ENCODE results near the gene TLR6. TPM values are rescaled to one million over a fixed set of nuclear protein-coding genes. Genes with fewer than 3 reads are reported as not detected.

The TLR6 gene
- total and polyA plus RNA-seq, 4 donors: 0.26 to 2.1 (median 1.3) TPM

DNA sequence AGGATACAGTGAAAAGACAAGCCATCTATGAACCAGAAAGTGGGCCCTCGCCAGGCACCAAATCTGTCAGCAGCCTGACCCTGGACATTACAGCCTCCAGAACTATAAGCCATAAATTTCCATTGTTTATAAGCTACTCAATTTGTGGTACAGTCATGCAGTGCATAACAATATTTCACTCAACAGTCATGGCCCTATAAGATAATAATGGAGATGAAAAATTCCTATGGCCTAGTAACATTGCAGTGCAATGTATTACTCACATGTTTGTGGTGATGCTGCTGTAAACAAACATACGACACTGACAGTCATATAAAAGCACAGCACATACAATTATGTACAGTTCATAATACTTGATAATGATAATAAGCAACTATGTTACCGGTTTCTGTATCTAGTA, 34.9 kb downstream of the TLR6 start:
- WGBS: 98% methylated on average over 3 of the region's 3 CpGs
- Histone ChIP-seq H3K27me3 (ENCODE audit: control insufficient read depth in 4 of 4, insufficient read depth in 4 of 4, low read length in 3 of 4) (no peaks in the 10 kb centered on the region), H3K27ac (ENCODE audit: low read depth in 1 of 2, low read length in 2 of 2) (no peak overlapping the region), H3K9me3 (ENCODE audit: control insufficient read depth in 4 of 4, low read length in 3 of 4) (no peaks in the 10 kb centered on the region), H3K9ac (ENCODE audit: low read depth in 1 of 2, low read length in 2 of 2) (no peak overlapping the region), H3K36me3 (ENCODE audit: control insufficient read depth in 4 of 4, insufficient read depth in 3 of 4, low read depth in 1 of 4, low read length in 3 of 4) (no peaks in the 10 kb centered on the region), H3K4me1 (ENCODE audit: control insufficient read depth in 4 of 4, insufficient read depth in 4 of 4, low read length in 3 of 4) (no peaks in the 10 kb centered on the region), H3K4me3 (ENCODE audit: low read depth in 1 of 3, low read length in 3 of 3) (no peak overlapping the region)
- TF ChIP-seq RXRA (IDR thresholded peaks at IDR 0.05) (no peak), ATF3 (IDR thresholded peaks at IDR 0.05) (no peak), EGR1 (IDR thresholded peaks at IDR 0.05; ENCODE audit: low read depth in 2 of 2) (no peak)
- DNase-seq (ENCODE audit: low spot score): no peak

GRCh38 chr4:38820329-38821061, 36.1 kb downstream of the TLR6 start:
- Histone ChIP-seq H3K4me3 (ENCODE audit: low read depth in 1 of 3, low read length in 3 of 3) (no peak overlapping the region), H3K27ac (ENCODE audit: low read depth in 1 of 2, low read length in 2 of 2) (no peak overlapping the region), H3K36me3 (ENCODE audit: control insufficient read depth in 4 of 4, insufficient read depth in 3 of 4, low read depth in 1 of 4, low read length in 3 of 4) (no peaks in the 10 kb centered on the region), H3K27me3 (ENCODE audit: control insufficient read depth in 4 of 4, insufficient read depth in 4 of 4, low read length in 3 of 4) (no peaks in the 10 kb centered on the region), H3K9ac (ENCODE audit: low read depth in 1 of 2, low read length in 2 of 2) (no peak overlapping the region), H3K9me3 (ENCODE audit: control insufficient read depth in 4 of 4, low read length in 3 of 4) (no peaks in the 10 kb centered on the region), H3K4me1 (ENCODE audit: control insufficient read depth in 4 of 4, insufficient read depth in 4 of 4, low read length in 3 of 4) (no peaks in the 10 kb centered on the region)
- TF ChIP-seq, protein P1, sequence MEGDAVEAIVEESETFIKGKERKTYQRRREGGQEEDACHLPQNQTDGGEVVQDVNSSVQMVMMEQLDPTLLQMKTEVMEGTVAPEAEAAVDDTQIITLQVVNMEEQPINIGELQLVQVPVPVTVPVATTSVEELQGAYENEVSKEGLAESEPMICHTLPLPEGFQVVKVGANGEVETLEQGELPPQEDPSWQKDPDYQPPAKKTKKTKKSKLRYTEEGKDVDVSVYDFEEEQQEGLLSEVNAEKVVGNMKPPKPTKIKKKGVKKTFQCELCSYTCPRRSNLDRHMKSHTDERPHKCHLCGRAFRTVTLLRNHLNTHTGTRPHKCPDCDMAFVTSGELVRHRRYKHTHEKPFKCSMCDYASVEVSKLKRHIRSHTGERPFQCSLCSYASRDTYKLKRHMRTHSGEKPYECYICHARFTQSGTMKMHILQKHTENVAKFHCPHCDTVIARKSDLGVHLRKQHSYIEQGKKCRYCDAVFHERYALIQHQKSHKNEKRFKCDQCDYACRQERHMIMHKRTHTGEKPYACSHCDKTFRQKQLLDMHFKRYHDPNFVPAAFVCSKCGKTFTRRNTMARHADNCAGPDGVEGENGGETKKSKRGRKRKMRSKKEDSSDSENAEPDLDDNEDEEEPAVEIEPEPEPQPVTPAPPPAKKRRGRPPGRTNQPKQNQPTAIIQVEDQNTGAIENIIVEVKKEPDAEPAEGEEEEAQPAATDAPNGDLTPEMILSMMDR (IDR thresholded peaks at IDR 0.05; ENCODE audit: low read depth, low read length, missing input control): no peak
- TF ChIP-seq ATF3 (IDR thresholded peaks at IDR 0.05) (no peak), GABPA (IDR thresholded peaks at IDR 0.05 in 1 of 2, conservative IDR thresholded peaks at IDR 0.05 in 1 of 2) (no peak), TAF1 (conservative IDR thresholded peaks at IDR 0.05) (no peak), HNF4A (conservative IDR thresholded peaks at IDR 0.05) (no peak), FOXA1 (IDR thresholded peaks at IDR 0.05) (no peak), YY1 (IDR thresholded peaks at IDR 0.05) (no peak), FOXA2 (IDR thresholded peaks at IDR 0.05) (no peak)
- TF ChIP-seq, protein P2, sequence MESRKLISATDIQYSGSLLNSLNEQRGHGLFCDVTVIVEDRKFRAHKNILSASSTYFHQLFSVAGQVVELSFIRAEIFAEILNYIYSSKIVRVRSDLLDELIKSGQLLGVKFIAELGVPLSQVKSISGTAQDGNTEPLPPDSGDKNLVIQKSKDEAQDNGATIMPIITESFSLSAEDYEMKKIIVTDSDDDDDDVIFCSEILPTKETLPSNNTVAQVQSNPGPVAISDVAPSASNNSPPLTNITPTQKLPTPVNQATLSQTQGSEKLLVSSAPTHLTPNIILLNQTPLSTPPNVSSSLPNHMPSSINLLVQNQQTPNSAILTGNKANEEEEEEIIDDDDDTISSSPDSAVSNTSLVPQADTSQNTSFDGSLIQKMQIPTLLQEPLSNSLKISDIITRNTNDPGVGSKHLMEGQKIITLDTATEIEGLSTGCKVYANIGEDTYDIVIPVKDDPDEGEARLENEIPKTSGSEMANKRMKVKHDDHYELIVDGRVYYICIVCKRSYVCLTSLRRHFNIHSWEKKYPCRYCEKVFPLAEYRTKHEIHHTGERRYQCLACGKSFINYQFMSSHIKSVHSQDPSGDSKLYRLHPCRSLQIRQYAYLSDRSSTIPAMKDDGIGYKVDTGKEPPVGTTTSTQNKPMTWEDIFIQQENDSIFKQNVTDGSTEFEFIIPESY (IDR thresholded peaks at IDR 0.05): no peak
- TF ChIP-seq, protein P3, sequence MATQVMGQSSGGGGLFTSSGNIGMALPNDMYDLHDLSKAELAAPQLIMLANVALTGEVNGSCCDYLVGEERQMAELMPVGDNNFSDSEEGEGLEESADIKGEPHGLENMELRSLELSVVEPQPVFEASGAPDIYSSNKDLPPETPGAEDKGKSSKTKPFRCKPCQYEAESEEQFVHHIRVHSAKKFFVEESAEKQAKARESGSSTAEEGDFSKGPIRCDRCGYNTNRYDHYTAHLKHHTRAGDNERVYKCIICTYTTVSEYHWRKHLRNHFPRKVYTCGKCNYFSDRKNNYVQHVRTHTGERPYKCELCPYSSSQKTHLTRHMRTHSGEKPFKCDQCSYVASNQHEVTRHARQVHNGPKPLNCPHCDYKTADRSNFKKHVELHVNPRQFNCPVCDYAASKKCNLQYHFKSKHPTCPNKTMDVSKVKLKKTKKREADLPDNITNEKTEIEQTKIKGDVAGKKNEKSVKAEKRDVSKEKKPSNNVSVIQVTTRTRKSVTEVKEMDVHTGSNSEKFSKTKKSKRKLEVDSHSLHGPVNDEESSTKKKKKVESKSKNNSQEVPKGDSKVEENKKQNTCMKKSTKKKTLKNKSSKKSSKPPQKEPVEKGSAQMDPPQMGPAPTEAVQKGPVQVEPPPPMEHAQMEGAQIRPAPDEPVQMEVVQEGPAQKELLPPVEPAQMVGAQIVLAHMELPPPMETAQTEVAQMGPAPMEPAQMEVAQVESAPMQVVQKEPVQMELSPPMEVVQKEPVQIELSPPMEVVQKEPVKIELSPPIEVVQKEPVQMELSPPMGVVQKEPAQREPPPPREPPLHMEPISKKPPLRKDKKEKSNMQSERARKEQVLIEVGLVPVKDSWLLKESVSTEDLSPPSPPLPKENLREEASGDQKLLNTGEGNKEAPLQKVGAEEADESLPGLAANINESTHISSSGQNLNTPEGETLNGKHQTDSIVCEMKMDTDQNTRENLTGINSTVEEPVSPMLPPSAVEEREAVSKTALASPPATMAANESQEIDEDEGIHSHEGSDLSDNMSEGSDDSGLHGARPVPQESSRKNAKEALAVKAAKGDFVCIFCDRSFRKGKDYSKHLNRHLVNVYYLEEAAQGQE (IDR thresholded peaks at IDR 0.05): no peak
- DNase-seq (ENCODE audit: low spot score): no peak
- 91% methylated on average over 4 of the region's 4 CpGs for WGBS
